PC-9 (cell line): ENCODE data around the gene CKAP2L. TPM values are rescaled to one million over a fixed set of nuclear protein-coding genes. Genes with fewer than 3 reads are reported as not detected.

Source experiments
- BruUV-seq: library from RNA; stranded (reverse); fragments of 400-500 nt; replicated peaks from 2 replicates; lab custom pipeline; 2021; lab: Mats Ljungman, UMichigan
- CTCF ChIA-PET: fragments of 300-600 bp; sonication (Branson Sonifier 250); formaldehyde crosslinking; loops from one replicate; lab custom pipeline; 2022; ENCODE audit warnings: antibody characterized with exemption; lab: Charles Lee
- POLR2A ChIA-PET: fragments of 300-600 bp; sonication (Branson Sonifier 250); formaldehyde crosslinking; loops from one replicate; lab custom pipeline; 2022; ENCODE audit warnings: antibody characterized with exemption; ENCODE audit not compliant: unreplicated experiment; lab: Charles Lee
- DNase-seq, 2 experiments: peaks; one replicate each; pipeline versions ENCODE4 v3.0.0 to v3.0.0-alpha.2; 2015 to 2022; ENCODE audit warnings: mixed read lengths in 1 of 2
- H2AFZ ChIP-seq: fragments of 200-600 bp; sonication (generic); 2 replicates; pipeline ENCODE4 v1.8.1; 2017; ENCODE audit warnings: antibody characterized with exemption
- H3F3A ChIP-seq: fragments of 200-600 bp; sonication (generic); 2 replicates; pipeline ENCODE4 v1.8.1; 2017; ENCODE audit warnings: antibody characterized with exemption, mild to moderate bottlenecking, low read depth; ENCODE audit not compliant: insufficient read depth
- H3K27ac ChIP-seq: fragments of 200-600 bp; sonication (generic); 2 replicates; pipeline ENCODE4 v1.6.1; 2016; ENCODE audit warnings: mixed run types
- H3K27me3 ChIP-seq: fragments of 200-600 bp; sonication (generic); 2 replicates; pipeline ENCODE4 v1.6.1; 2016; ENCODE audit warnings: low read depth, mixed run types; ENCODE audit not compliant: insufficient read depth
- H3K36me3 ChIP-seq: fragments of 200-600 bp; sonication (generic); 2 replicates; pipeline ENCODE4 v1.6.1; 2016; ENCODE audit warnings: low read depth, mixed run types
- H3K4me1 ChIP-seq: fragments of 200-600 bp; sonication (generic); replicated peaks from 2 replicates; pipeline ENCODE4 v1.6.1; 2016; ENCODE audit warnings: mixed run types; ENCODE audit not compliant: insufficient read depth
- H3K4me2 ChIP-seq: fragments of 200-600 bp; sonication (generic); 2 replicates; pipeline ENCODE4 v1.6.1; 2017; ENCODE audit warnings: mixed run types
- H3K4me3 ChIP-seq: fragments of 200-600 bp; sonication (generic); 2 replicates; pipeline ENCODE4 v1.6.1; 2016; ENCODE audit warnings: mixed run types
- H3K79me2 ChIP-seq: fragments of 200-600 bp; sonication (generic); 2 replicates; pipeline ENCODE4 v1.6.1; 2017; ENCODE audit warnings: low read depth, mixed run types
- H3K9me2 ChIP-seq: fragments of 200-600 bp; sonication (generic); 2 replicates; pipeline ENCODE4 v1.8.1; 2017; ENCODE audit warnings: mild to moderate bottlenecking; ENCODE audit not compliant: insufficient read depth
- H3K9me3 ChIP-seq: fragments of 200-600 bp; sonication (generic); 2 replicates; pipeline ENCODE4 v1.8.1; 2016; ENCODE audit warnings: low read depth; ENCODE audit not compliant: insufficient read depth
- H4K20me1 ChIP-seq: fragments of 200-600 bp; sonication (generic); 2 replicates; pipeline ENCODE4 v1.8.1; 2017; ENCODE audit not compliant: insufficient read depth
- EZH2 ChIP-seq: fragments of 200-600 bp; sonication (generic); IDR thresholded peaks from 2 replicates; pipeline ENCODE4 v1.8.0; 2017; ENCODE audit warnings: antibody characterized with exemption, low read depth
- intact Hi-C: fragments of 100-400 bp; cut with micrococcal nuclease; formaldehyde crosslinking; loops from one replicate; pipeline ENCODE4 v1.10.0; 2022; ENCODE audit not compliant: unreplicated experiment
- total RNA-seq: library from RNA; stranded (reverse); gene quantifications from 2 replicates; pipeline ENCODE4 v1.2.3, GENCODE V29; 2021
- TF ChIP-seq, protein P1 (sequence below): fragments of 200-600 bp; sonication (generic); conservative IDR thresholded peaks from 2 replicates; pipeline ENCODE4 v1.6.1; 2017; ENCODE audit warnings: mixed run types, antibody characterized with exemption, mild to moderate bottlenecking, moderate library complexity

CKAP2L gene
- total RNA-seq, 1 experiment from 2014 or later: 28.7 TPM

DNA sequence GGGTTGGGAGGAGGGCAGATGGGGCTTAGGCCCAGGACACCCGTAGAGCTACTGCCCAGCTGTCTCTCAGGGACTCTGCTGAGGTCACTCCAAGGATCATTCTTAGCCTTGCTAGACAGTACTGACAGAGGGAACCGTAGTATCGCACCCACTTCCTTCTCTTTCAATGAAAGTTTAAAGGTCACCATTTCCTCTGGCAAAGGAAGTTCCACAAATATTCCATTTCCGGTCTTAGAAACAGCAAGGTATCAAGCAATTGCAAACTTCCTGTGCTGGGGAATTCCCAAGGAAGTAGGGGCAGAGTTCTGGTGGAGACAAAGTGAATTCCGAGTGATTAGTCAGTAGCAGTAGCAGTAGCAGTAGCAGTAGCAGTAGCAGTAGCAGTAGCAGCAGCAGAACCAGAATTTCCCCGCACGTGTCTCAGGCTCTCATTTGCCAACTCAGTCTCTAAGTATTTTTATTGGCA lies 47.5 kb upstream of the CKAP2L start:
- no peak for DNase-seq
- H3K4me3 ChIP-seq: no peak overlapping the region
- H3K4me1 ChIP-seq: no peaks in the 10 kb centered on the region
- ChIA-PET CTCF (no interaction called here), POLR2A (interaction anchor here (0.5 kb wide), 1 partner anchor 16 kb away, joined by 4 read pairs; no protein-coding TSS in a partner anchor)
- BruUV-seq: no TSS peak
- H3K36me3 ChIP-seq: no peaks in the 10 kb centered on the region
- no peak overlapping the region for H2AFZ ChIP-seq
- H3F3A ChIP-seq: 0 out of 2 replicates have a peak, but pooled peaks cover 3% of the 10 kb centered on the region
- no peaks in the 10 kb centered on the region for H3K27me3 ChIP-seq
- no peak overlapping the region for H3K4me2 ChIP-seq
- H3K9me2 ChIP-seq: no peaks in the 10 kb centered on the region
- no peak overlapping the region for H3K27ac ChIP-seq
- TF ChIP-seq, protein P1, sequence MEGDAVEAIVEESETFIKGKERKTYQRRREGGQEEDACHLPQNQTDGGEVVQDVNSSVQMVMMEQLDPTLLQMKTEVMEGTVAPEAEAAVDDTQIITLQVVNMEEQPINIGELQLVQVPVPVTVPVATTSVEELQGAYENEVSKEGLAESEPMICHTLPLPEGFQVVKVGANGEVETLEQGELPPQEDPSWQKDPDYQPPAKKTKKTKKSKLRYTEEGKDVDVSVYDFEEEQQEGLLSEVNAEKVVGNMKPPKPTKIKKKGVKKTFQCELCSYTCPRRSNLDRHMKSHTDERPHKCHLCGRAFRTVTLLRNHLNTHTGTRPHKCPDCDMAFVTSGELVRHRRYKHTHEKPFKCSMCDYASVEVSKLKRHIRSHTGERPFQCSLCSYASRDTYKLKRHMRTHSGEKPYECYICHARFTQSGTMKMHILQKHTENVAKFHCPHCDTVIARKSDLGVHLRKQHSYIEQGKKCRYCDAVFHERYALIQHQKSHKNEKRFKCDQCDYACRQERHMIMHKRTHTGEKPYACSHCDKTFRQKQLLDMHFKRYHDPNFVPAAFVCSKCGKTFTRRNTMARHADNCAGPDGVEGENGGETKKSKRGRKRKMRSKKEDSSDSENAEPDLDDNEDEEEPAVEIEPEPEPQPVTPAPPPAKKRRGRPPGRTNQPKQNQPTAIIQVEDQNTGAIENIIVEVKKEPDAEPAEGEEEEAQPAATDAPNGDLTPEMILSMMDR: no peak
- no peak for TF ChIP-seq EZH2
- H4K20me1 ChIP-seq: no peaks in the 10 kb centered on the region
- intact Hi-C loops: no loop called here
- H3K79me2 ChIP-seq: no peaks in the 10 kb centered on the region
- H3K9me3 ChIP-seq: peaks cover 9% of the 10 kb centered on the region

DNA sequence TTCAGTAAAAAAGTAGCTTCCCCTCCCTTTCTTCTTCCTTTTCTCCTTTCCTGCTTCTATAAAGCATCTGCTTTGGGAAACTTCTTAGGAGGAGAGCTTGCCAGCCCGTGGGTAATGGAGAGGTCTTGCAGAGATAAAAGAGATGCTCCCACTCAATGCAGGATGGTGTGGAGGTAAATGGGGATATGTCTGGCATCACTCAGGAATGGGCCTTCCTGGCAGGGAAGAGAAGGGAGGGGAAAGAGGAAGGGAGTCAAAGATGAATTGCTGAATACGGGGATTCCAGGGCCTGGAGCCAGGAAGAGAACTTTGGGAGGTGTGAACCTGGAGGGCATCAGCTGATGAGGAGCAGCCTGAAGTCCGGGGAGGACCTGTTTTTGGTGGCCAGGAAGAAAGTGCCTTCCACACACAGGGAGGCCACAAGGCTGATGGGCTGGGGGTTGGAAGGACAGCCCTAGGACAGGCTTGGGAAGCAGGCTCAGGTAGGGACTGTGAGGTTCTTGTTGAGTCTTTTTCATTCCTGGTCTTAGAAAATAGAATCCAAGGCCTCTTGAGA lies 46.9 kb upstream of the CKAP2L start:
- Histone ChIP-seq H3K27me3 (no peaks in the 10 kb centered on the region), H3K9me3 (peaks cover 13% of the 10 kb centered on the region), H3K4me2 (no peak overlapping the region), H3F3A (0 out of 2 replicates have a peak, but pooled peaks cover 4% of the 10 kb centered on the region), H3K9me2 (no peaks in the 10 kb centered on the region), H3K79me2 (no peaks in the 10 kb centered on the region), H3K4me1 (no peaks in the 10 kb centered on the region), H3K36me3 (no peaks in the 10 kb centered on the region), H3K4me3 (no peak overlapping the region), H3K27ac (no peak overlapping the region), H2AFZ (no peak overlapping the region), H4K20me1 (no peaks in the 10 kb centered on the region)
- ChIA-PET POLR2A (interaction anchor here (0.5 kb wide), 1 partner anchor 16 kb away, joined by 4 read pairs; no protein-coding TSS in a partner anchor), CTCF (interaction anchor here (0.8 kb wide), 1 partner anchor 229 kb away, joined by 8 read pairs; no protein-coding TSS in a partner anchor)
- TF ChIP-seq, protein P1: no peak
- no peak for TF ChIP-seq EZH2
- DNase-seq: no peak
- BruUV-seq: no TSS peak
- intact Hi-C loops: no loop called here

DNA sequence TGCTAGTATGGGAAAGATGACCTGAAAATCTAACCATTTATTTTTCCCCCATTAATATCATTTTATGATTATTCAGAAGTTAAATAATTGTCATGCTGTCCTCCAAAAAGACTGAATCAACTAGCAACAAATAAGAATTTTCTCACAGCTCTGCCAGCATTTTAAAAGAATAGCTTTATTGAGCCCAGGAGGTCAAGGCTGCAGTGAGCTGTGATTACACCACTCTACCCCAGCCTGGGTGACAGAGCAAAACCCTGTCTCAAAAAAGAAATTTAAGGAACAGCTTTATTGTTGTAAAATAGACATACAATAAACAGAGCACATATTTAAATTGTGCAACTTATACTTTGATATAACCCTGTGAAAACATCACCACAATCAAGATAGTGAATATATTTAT lies 44.7 kb upstream of the CKAP2L start:
- DNase-seq: no peak
- TF ChIP-seq, protein P1: no peak
- Histone ChIP-seq H3K9me2 (no peaks in the 10 kb centered on the region), H3K9me3 (peaks cover 13% of the 10 kb centered on the region), H3K4me2 (no peak overlapping the region), H3K4me1 (peaks cover 6% of the 10 kb centered on the region), H4K20me1 (no peaks in the 10 kb centered on the region), H3K79me2 (no peaks in the 10 kb centered on the region), H3K36me3 (no peaks in the 10 kb centered on the region), H2AFZ (no peak overlapping the region), H3K4me3 (no peak overlapping the region), H3F3A (peaks cover 10% of the 10 kb centered on the region; the same call in 1 of the 2 replicates), H3K27me3 (no peaks in the 10 kb centered on the region), H3K27ac (no peak overlapping the region)
- BruUV-seq: no TSS peak
- ChIA-PET POLR2A (no interaction called here), CTCF (interaction anchor here (0.7 kb wide), 1 partner anchor 8 kb away, joined by 4 read pairs; no protein-coding TSS in a partner anchor)
- intact Hi-C loops: no loop called here
